D721Med (cell line): ENCODE measurements around the gene FOXO3.

Experiments
- DNase-seq: peaks from one replicate; pipeline ENCODE4 v3.0.0; 2011; ENCODE audit warnings: low spot score; ENCODE audit not compliant: insufficient read length
- FAIRE-seq: peaks from 2 replicates; lab custom pipeline; 2011; peaks lifted over from hg19 to GRCh38; lab: Jason Lieb, UNC
- CTCF ChIP-seq: IDR thresholded peaks from 2 replicates; pipeline ENCODE4 v1.5.1; 2012; ENCODE audit warnings: mild to moderate bottlenecking, control low read depth; ENCODE audit not compliant: insufficient read depth; ENCODE audit errors: missing control alignments

FOXO3 gene

GRCh38 chr6:108619431-108620197 is 58.9 kb downstream of the FOXO3 start:
- peak; percentile 97 for FAIRE-seq
- no peak for TF ChIP-seq CTCF
- peak; percentile 48 for DNase-seq

GRCh38 chr6:108621117-108621516 is 60.4 kb downstream of the FOXO3 start:
- FAIRE-seq (no peak), DNase-seq (no peak)

GRCh38 chr6:108622641-108623298 is 62.1 kb downstream of the FOXO3 start:
- FAIRE-seq: no peak
- DNase-seq: no peak
- no peak for TF ChIP-seq CTCF

More at GRCh38 chr6:108621117-108621516, 60.4 kb downstream of the FOXO3 start:
- TF ChIP-seq CTCF: no peak

GRCh38 chr6:108623995-108624394 is 63.3 kb downstream of the FOXO3 start:
- DNase-seq (no peak), FAIRE-seq (no peak)
- no peak for TF ChIP-seq CTCF

- no peak for FAIRE-seq
These were observed 64.9 kb downstream of the FOXO3 start for GRCh38 chr6:108625581-108625980.

GRCh38 chr6:108626777-108627176 is 66.1 kb downstream of the FOXO3 start:
- no peak for TF ChIP-seq CTCF
- FAIRE-seq: no peak
- no peak for DNase-seq

More at GRCh38 chr6:108625581-108625980, 64.9 kb downstream of the FOXO3 start:
- no peak for DNase-seq
- TF ChIP-seq CTCF: no peak
